Panc1 (cell line): ENCODE data around the gene ZMAT5. TPM values are rescaled to one million over a fixed set of nuclear protein-coding genes. Genes with fewer than 3 reads are reported as not detected.

Experiments used
- ATAC-seq: fragments of 200-7000 bp; cut with Tn5 transposase; 2 replicates; pipeline ENCODE4 v1.9.1; 2020; ENCODE audit warnings: mild to moderate bottlenecking, moderate library complexity
- BruUV-seq: library from RNA; stranded (reverse); fragments of 400-500 nt; replicated peaks from 2 replicates; lab custom pipeline; 2021; lab: Mats Ljungman, UMichigan
- CTCF ChIA-PET: fragments of 300-600 bp; sonication (Branson Sonifier 250); formaldehyde crosslinking; loops from one replicate; lab custom pipeline; 2022; ENCODE audit warnings: antibody characterized with exemption; lab: Charles Lee
- POLR2A ChIA-PET: fragments of 300-600 bp; sonication (Branson Sonifier 250); formaldehyde crosslinking; loops from one replicate; lab custom pipeline; 2022; ENCODE audit warnings: antibody characterized with exemption; lab: Charles Lee
- DNase-seq: peaks from one replicate; pipeline ENCODE4 v3.0.0-alpha.2; 2010; ENCODE audit warnings: low read depth, low spot score
- H3K27ac ChIP-seq: 2 replicates; pipeline ENCODE4 v1.5.1; 2011; ENCODE audit warnings: mild to moderate bottlenecking, low read length, inconsistent platforms
- H3K27me3 ChIP-seq: fragments of 200-500 bp; sonication (Bioruptor generic); 2 replicates; pipeline ENCODE4 v1.6.0; 2014; ENCODE audit warnings: low read length, inconsistent platforms; ENCODE audit not compliant: control insufficient read depth, insufficient read depth
- H3K36me3 ChIP-seq: fragments of 200-500 bp; sonication (Bioruptor generic); 2 replicates; pipeline ENCODE4 v1.5.1; 2014; ENCODE audit warnings: inconsistent platforms, mild to moderate bottlenecking, low read length, moderate library complexity; ENCODE audit not compliant: control insufficient read depth, insufficient read depth
- H3K4me1 ChIP-seq: 2 replicates; pipeline ENCODE4 v1.5.1; 2011; ENCODE audit warnings: inconsistent platforms, mild to moderate bottlenecking, low read length, moderate library complexity; ENCODE audit not compliant: control insufficient read depth, insufficient read depth
- H3K4me3 ChIP-seq, 2 experiments: 2 replicates each; pipeline ENCODE4 v1.5.1; 2011 to 2012; ENCODE audit warnings: low read depth in 2 of 2, low read length in 2 of 2, mild to moderate bottlenecking in 2 of 2, inconsistent platforms in 1 of 2, moderate library complexity in 1 of 2
- H3K9me3 ChIP-seq: fragments of 200-500 bp; sonication (Bioruptor generic); 2 replicates; pipeline ENCODE4 v1.5.1; 2014; ENCODE audit warnings: low read depth, mild to moderate bottlenecking, inconsistent platforms, low read length, moderate library complexity; ENCODE audit not compliant: control insufficient read depth, insufficient read depth
- POLR2AphosphoS5 ChIP-seq: IDR thresholded peaks from 2 replicates; pipeline ENCODE4 v1.6.1; 2012; ENCODE audit warnings: mild to moderate bottlenecking, low read depth, low read length, moderate library complexity
- SIN3A ChIP-seq: IDR thresholded peaks from 2 replicates; pipeline ENCODE4 v1.6.1; 2012; ENCODE audit warnings: low read depth, mild to moderate bottlenecking, low read length, moderate library complexity, borderline replicate concordance; ENCODE audit not compliant: insufficient read depth
- TCF7L2 ChIP-seq: IDR thresholded peaks from 2 replicates; pipeline ENCODE4 v1.6.1; 2011; ENCODE audit warnings: mild to moderate bottlenecking, low read depth, low read length, inconsistent platforms
- in situ Hi-C: cut with HindIII; loops from 2 replicates; pipeline ENCODE4 v1.10.0; 2016; ENCODE audit warnings: low sequenced_read_pairs, low pct_unique_long_range_greater_than_20kb
- intact Hi-C: fragments of 100-400 bp; cut with micrococcal nuclease; formaldehyde crosslinking; loops from one replicate; pipeline ENCODE4 v1.10.0; 2022; ENCODE audit not compliant: unreplicated experiment
- total RNA-seq: library from RNA; stranded (reverse); gene quantifications from one replicate; pipeline ENCODE4 v1.2.1, GENCODE V29; 2021; ENCODE audit not compliant: unreplicated experiment
- TF ChIP-seq, protein P1 (sequence below), 2 experiments: IDR thresholded peaks; 2 replicates each; pipeline ENCODE4 v1.6.1; 2011 to 2012; ENCODE audit warnings: low read depth in 2 of 2, control low read depth in 1 of 2, low read length in 1 of 2, mild to moderate bottlenecking in 1 of 2, moderate library complexity in 1 of 2; ENCODE audit not compliant: insufficient read depth in 1 of 2
- TF ChIP-seq, protein P2 (sequence below): fragments of 450-650 bp; IDR thresholded peaks from 2 replicates; pipeline ENCODE4 v1.5.1; 2017; ENCODE audit warnings: mild to moderate bottlenecking

Gene ZMAT5
- total RNA-seq, 1 experiment from 2014 or later: 22.4 TPM

DNA sequence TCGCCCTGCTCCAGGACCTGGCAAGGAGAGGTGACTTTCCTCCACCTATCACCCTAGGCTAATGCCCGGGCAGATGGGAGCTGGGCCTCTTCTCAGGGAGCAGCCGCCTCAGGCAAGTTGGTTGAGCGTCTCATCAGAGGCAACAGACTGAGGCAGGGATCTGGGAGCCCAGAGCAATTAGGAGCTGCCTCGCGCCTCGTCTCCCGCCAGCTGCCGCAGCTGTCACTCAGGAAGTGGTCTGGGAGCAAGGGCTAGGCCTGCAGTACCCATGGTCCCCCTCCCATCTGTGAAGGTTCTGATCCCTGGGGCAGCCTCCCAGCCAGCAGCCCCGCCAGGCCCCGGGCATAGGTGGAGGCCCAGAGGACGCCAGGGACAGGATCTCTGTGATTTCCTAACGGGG, 51.6 kb downstream of the ZMAT5 start:
- DNase-seq (no peak), ATAC-seq (no peak)
- TF ChIP-seq, protein P1, sequence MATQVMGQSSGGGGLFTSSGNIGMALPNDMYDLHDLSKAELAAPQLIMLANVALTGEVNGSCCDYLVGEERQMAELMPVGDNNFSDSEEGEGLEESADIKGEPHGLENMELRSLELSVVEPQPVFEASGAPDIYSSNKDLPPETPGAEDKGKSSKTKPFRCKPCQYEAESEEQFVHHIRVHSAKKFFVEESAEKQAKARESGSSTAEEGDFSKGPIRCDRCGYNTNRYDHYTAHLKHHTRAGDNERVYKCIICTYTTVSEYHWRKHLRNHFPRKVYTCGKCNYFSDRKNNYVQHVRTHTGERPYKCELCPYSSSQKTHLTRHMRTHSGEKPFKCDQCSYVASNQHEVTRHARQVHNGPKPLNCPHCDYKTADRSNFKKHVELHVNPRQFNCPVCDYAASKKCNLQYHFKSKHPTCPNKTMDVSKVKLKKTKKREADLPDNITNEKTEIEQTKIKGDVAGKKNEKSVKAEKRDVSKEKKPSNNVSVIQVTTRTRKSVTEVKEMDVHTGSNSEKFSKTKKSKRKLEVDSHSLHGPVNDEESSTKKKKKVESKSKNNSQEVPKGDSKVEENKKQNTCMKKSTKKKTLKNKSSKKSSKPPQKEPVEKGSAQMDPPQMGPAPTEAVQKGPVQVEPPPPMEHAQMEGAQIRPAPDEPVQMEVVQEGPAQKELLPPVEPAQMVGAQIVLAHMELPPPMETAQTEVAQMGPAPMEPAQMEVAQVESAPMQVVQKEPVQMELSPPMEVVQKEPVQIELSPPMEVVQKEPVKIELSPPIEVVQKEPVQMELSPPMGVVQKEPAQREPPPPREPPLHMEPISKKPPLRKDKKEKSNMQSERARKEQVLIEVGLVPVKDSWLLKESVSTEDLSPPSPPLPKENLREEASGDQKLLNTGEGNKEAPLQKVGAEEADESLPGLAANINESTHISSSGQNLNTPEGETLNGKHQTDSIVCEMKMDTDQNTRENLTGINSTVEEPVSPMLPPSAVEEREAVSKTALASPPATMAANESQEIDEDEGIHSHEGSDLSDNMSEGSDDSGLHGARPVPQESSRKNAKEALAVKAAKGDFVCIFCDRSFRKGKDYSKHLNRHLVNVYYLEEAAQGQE (IDR thresholded peaks at IDR 0.05; ENCODE audit: insufficient read depth in 1 of 2, low read depth in 2 of 2, low read length in 1 of 2): no peak
- TF ChIP-seq TCF7L2 (no peak), POLR2AphosphoS5 (no peak), SIN3A (no peak)
- no peaks in the 10 kb centered on the region for H3K27me3 ChIP-seq
- H3K4me3 ChIP-seq: no peak overlapping the region
- no peaks in the 10 kb centered on the region for H3K9me3 ChIP-seq
- in situ Hi-C loops (no loop called here), intact Hi-C loops (no loop called here)
- ChIA-PET CTCF (no interaction called here), POLR2A (no interaction called here)
- H3K36me3 ChIP-seq: no peaks in the 10 kb centered on the region
- BruUV-seq: no TSS peak
- H3K27ac ChIP-seq: no peak overlapping the region
- H3K4me1 ChIP-seq: peaks cover 7% of the 10 kb centered on the region

DNA sequence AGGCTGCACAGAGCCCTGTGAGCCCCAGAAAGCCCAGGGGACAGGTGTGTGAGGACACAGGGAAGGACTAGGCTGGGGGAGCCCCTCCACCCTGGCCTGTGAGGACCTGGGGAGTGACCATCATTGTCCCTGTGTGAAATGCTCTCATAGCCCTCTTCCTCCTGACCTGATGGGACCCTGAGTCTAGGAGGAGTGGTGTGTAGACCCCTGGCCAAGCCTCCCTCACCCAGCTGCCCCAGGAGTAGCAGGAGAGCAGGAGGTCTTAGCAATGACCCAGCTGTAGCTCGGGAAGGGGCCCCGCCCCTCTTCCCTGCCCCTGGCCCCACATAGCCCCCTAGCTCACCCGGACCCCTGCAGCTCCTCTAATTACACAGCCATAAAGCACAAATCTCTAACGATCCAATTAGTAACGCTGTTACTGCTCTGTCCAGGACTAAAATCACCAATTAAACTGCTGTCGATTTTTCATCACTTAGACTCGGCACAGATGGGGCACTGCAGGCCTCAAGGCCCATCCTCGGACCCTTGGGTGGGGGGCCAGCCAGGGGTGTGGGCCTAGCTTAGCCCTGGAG, 53.6 kb downstream of the ZMAT5 start:
- Histone ChIP-seq H3K36me3 (no peaks in the 10 kb centered on the region), H3K9me3 (no peaks in the 10 kb centered on the region), H3K4me1 (peaks cover 7% of the 10 kb centered on the region), H3K27ac (no peak overlapping the region), H3K27me3 (no peaks in the 10 kb centered on the region), H3K4me3 (no peak overlapping the region)
- no peak for TF ChIP-seq SIN3A
- TF ChIP-seq TCF7L2: no peak
- TF ChIP-seq POLR2AphosphoS5: no peak
- TF ChIP-seq, protein P2, sequence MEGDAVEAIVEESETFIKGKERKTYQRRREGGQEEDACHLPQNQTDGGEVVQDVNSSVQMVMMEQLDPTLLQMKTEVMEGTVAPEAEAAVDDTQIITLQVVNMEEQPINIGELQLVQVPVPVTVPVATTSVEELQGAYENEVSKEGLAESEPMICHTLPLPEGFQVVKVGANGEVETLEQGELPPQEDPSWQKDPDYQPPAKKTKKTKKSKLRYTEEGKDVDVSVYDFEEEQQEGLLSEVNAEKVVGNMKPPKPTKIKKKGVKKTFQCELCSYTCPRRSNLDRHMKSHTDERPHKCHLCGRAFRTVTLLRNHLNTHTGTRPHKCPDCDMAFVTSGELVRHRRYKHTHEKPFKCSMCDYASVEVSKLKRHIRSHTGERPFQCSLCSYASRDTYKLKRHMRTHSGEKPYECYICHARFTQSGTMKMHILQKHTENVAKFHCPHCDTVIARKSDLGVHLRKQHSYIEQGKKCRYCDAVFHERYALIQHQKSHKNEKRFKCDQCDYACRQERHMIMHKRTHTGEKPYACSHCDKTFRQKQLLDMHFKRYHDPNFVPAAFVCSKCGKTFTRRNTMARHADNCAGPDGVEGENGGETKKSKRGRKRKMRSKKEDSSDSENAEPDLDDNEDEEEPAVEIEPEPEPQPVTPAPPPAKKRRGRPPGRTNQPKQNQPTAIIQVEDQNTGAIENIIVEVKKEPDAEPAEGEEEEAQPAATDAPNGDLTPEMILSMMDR: no peak
- TF ChIP-seq, protein P1 (IDR thresholded peaks at IDR 0.05; ENCODE audit: insufficient read depth in 1 of 2, low read depth in 2 of 2, low read length in 1 of 2): no peak
- in situ Hi-C loops: no loop called here
- no TSS peak for BruUV-seq
- POLR2A ChIA-PET: no interaction called here
- CTCF ChIA-PET: no interaction called here
- intact Hi-C loops: no loop called here
- ATAC-seq (no peak), DNase-seq (no peak)
